Calu3 (cell line): Measurements from ENCODE around the gene OGA. TPM values are rescaled to one million over a fixed set of nuclear protein-coding genes. Genes with fewer than 3 reads are reported as not detected.
A peak's percentile ranks its signal among the peaks of the same experiment; 100 is the strongest.

Experiments
- BruUV-seq: library from RNA; stranded (reverse); fragments of 400-500 nt; replicated peaks from 2 replicates; lab custom pipeline; 2021; lab: Mats Ljungman, UMichigan
- CTCF ChIA-PET: fragments of 300-600 bp; sonication (Branson Sonifier 250); formaldehyde crosslinking; loops from one replicate; lab custom pipeline; 2022; ENCODE audit warnings: antibody characterized with exemption; lab: Charles Lee
- DNase-seq: peaks from one replicate; pipeline ENCODE4 v3.0.0; 2022
- H3K27ac Mint-ChIP-seq: one replicate; pipeline ENCODE4 v1.8.0; 2022; ENCODE audit warnings: mixed read lengths; ENCODE audit not compliant: unreplicated experiment
- H3K27me3 Mint-ChIP-seq: one replicate; pipeline ENCODE4 v1.8.0; 2022; ENCODE audit warnings: mixed read lengths; ENCODE audit not compliant: unreplicated experiment
- H3K36me3 Mint-ChIP-seq: one replicate; pipeline ENCODE4 v1.8.0; 2022; ENCODE audit warnings: mild to moderate bottlenecking, moderate library complexity, mixed read lengths; ENCODE audit not compliant: insufficient read depth, unreplicated experiment
- H3K4me1 Mint-ChIP-seq: one replicate; pipeline ENCODE4 v1.8.0; 2022; ENCODE audit warnings: mild to moderate bottlenecking, low read depth, mixed read lengths; ENCODE audit not compliant: unreplicated experiment
- H3K4me3 Mint-ChIP-seq: one replicate; pipeline ENCODE4 v1.8.0; 2022; ENCODE audit warnings: mild to moderate bottlenecking, low read depth, moderate library complexity, mixed read lengths; ENCODE audit not compliant: unreplicated experiment
- H3K9me3 Mint-ChIP-seq: one replicate; pipeline ENCODE4 v1.8.0; 2022; ENCODE audit warnings: low read depth, mixed read lengths; ENCODE audit not compliant: unreplicated experiment
- intact Hi-C: fragments of 100-400 bp; cut with micrococcal nuclease; formaldehyde crosslinking; loops from one replicate; pipeline ENCODE4 v1.10.0; 2022; ENCODE audit not compliant: unreplicated experiment
- total RNA-seq: library from RNA; stranded (reverse); gene quantifications from 2 replicates; pipeline ENCODE4 v1.2.3, GENCODE V29; 2022
- TF ChIP-seq, protein P1 (sequence below): fragments of 200-600 bp; IDR thresholded peaks from one replicate; pipeline ENCODE4 v1.8.0; 2022; ENCODE audit warnings: antibody characterized with exemption; ENCODE audit not compliant: unreplicated experiment

The OGA gene
- total RNA-seq, 1 experiment from 2014 or later: 59.0 TPM

DNA sequence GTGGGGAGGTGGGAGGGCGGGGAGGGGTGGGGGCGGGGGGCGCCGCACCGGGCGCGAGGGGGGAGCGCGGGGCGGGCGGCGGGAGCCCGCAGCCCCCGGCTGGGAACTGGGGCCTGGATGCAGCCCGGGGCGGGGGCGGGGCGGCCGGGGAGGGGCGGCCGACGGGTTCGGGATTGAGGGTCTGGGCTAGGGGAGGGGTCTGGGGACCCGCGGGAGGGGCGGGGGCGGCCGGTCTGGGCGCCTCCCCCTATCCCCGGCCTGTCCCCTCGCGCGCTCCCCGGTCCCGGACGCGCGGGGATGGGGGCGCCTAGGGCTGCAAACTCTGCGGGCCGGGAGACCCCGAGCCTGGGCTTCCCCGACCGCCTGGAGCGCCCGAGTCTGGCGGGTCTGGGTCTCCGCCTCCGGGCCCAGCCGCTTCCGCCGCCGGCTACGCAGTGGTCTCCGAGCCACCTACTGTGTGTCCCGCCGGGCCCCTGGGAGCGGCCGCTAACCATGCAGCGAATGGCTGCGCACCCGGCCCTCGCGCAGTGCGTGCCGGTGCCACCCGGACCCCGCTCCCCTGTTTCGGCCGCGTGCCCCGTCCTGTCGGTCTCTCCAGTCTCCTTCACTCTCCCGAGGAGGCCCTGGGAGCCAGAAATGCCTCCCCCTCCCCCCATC lies 42.0 kb downstream of the OGA start:
- intact Hi-C loops: no loop called here
- CTCF ChIA-PET: no interaction called here
- peaks cover 69% of the 10 kb centered on the region for H3K27me3 Mint-ChIP-seq
- no peaks in the 10 kb centered on the region for H3K9me3 Mint-ChIP-seq
- peaks cover 11% of the 10 kb centered on the region for H3K4me1 Mint-ChIP-seq
- H3K4me3 Mint-ChIP-seq: peak overlapping the region; percentile 22
- TF ChIP-seq, protein P1, sequence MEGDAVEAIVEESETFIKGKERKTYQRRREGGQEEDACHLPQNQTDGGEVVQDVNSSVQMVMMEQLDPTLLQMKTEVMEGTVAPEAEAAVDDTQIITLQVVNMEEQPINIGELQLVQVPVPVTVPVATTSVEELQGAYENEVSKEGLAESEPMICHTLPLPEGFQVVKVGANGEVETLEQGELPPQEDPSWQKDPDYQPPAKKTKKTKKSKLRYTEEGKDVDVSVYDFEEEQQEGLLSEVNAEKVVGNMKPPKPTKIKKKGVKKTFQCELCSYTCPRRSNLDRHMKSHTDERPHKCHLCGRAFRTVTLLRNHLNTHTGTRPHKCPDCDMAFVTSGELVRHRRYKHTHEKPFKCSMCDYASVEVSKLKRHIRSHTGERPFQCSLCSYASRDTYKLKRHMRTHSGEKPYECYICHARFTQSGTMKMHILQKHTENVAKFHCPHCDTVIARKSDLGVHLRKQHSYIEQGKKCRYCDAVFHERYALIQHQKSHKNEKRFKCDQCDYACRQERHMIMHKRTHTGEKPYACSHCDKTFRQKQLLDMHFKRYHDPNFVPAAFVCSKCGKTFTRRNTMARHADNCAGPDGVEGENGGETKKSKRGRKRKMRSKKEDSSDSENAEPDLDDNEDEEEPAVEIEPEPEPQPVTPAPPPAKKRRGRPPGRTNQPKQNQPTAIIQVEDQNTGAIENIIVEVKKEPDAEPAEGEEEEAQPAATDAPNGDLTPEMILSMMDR: no peak
- no peak for DNase-seq
- H3K36me3 Mint-ChIP-seq: peaks cover 10% of the 10 kb centered on the region
- no peak overlapping the region for H3K27ac Mint-ChIP-seq
- no TSS peak for BruUV-seq

DNA sequence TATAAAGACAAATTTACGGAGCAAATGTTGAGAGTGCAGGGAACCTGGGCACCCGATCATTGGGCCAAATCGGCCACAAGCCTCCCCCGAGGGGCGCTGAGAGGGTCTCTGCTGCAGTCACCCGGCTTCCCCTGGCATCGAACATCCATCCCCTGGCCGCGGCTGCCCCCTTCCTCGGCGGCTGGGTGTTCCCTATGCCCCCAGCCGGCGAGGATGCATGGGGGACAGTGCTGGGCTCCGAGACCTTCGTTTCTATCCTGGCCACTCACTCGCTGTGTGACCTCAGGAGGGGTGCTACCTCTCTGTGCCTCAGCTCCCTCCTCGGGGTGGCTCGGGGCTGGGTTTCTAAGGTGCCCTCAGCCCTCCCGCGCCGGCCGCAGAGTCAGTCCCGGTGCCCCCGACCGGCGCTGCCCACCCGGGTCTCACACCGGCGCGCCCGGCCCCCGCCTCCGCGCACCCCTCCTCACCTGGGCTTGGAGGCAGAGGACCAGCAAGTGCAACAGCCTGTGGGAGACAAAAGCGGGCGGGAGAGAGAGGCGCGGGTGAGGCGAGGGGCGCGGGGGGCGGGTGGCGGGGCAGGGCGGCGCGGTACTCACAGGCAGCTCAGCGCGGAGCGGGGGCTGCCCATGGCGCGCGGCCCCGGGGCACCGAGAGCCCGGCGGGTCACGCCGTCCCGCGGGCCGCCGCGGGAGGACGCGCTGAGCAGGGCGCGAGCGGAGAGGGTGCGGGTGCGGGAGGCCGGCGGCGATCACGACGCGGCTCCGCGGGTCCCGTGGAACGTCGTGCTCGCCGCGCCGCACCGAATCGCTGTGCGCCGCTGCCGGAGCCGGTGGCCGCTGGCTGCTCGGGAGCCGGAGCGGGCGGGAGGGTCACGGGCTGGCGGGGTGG lies 42.7 kb downstream of the OGA start, which contains the start of gene FGF8:
TSS of gene FGF8 (minus strand) at position 842 of the 888 bp plus-strand sequence. CDS start at position 628, 214 bp downstream.
- peaks cover 10% of the 10 kb centered on the region for H3K36me3 Mint-ChIP-seq
- peaks cover 71% of the 10 kb centered on the region for H3K27me3 Mint-ChIP-seq
- no peak for DNase-seq
- H3K27ac Mint-ChIP-seq: no peak within 1 kb of the TSS
- CTCF ChIA-PET: no interaction called here
- intact Hi-C loops: no loop called here
- peak within 1 kb of the TSS; percentile 22 for H3K4me3 Mint-ChIP-seq
- BruUV-seq: no TSS peak
- H3K4me1 Mint-ChIP-seq: peaks cover 11% of the 10 kb centered on the region
- TF ChIP-seq, protein P1: no peak
- no peaks in the 10 kb centered on the region for H3K9me3 Mint-ChIP-seq

DNA sequence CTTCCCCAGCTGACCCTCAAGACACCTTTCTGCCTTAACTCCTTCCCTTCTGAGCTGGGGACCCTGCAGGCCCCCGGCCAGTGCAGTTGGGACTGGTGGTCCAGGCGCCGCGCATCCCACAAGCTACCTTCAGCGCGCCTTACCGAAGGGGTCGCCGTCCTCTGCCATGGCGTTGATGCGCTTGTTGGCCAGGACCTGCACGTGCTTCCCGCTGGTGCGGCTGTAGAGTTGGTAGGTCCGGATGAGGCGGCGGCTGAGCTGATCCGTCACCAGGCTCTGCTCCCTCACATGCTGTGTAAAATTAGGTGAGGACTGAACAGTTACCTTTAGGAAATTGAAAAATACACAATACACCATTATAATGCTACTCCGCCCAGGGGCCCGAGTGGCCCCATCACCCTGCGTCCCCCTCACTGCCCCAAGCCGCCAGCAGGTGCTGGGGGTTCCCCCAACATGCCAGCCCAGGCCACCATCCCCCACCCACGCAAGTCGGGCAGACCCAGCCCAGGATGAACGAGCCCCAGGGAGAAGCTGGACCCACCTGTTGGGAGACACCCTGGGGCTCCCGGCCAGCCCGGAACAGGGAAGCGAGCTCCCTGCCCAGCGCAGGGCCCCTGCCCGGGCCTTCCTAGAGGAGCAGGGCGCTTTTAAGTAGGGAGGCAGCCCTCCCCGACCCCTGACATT lies 43.5 kb downstream of the OGA start:
- DNase-seq: no peak
- TF ChIP-seq, protein P1: no peak
- H3K4me1 Mint-ChIP-seq: peaks cover 11% of the 10 kb centered on the region
- peak overlapping the region; percentile 21 for H3K4me3 Mint-ChIP-seq
- intact Hi-C loops: no loop called here
- H3K9me3 Mint-ChIP-seq: no peaks in the 10 kb centered on the region
- BruUV-seq: no TSS peak
- peaks cover 10% of the 10 kb centered on the region for H3K36me3 Mint-ChIP-seq
- CTCF ChIA-PET: no interaction called here
- no peak overlapping the region for H3K27ac Mint-ChIP-seq
- peaks cover 71% of the 10 kb centered on the region for H3K27me3 Mint-ChIP-seq

DNA sequence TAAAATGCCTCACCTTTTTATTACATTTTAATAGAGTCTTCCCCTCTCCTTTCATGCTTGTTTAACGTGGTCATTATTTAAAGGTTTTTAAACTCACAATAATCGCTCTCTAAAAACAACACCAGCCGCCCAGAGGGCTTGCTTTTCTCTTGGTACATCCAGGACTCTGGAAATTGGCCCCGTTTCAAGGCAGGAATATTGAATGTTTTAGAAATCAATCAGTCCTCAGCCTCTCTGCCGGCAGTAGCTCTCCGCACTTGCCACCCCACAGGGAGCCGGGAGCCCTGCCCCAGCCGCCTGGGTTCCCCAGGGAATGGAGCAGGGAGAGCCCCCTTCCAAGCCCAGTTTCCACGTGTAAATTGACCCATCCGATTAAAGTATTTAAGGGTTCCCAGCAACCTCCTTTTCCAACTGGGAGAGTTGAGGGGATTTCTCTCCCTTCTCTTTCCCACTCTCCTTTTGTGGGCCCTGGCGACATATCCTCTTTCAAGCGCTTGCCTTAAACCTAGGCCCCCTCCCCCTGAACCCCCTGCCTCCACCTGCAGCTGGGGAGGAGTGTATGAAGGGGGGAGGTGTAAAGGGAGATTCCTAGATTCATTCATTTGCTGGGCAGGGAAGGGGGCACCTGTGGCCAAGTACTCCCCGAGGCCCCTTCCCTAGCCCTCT lies 44.2 kb downstream of the OGA start:
- intact Hi-C loops: no loop called here
- CTCF ChIA-PET: interaction anchor here (0.6 kb wide), 1 partner anchor 285 kb away, joined by 3 read pairs; no protein-coding TSS in a partner anchor

More for the DNA sequence above, 44.2 kb downstream of the OGA start:
- Mint-ChIP-seq H3K4me3 (no peak overlapping the region), H3K27ac (no peak overlapping the region), H3K9me3 (no peaks in the 10 kb centered on the region), H3K4me1 (peaks cover 7% of the 10 kb centered on the region), H3K27me3 (peaks cover 72% of the 10 kb centered on the region), H3K36me3 (peaks cover 9% of the 10 kb centered on the region)
- no TSS peak for BruUV-seq
- TF ChIP-seq, protein P1: no peak
- no peak for DNase-seq
